Muscle of arm (tissue), 14 donors: ENCODE data around the gene ARHGEF37. TPM values are rescaled to one million over a fixed set of nuclear protein-coding genes. Genes with fewer than 3 reads are reported as not detected.
A peak's percentile ranks its signal among the peaks of the same experiment; 100 is the strongest.
"Not testable (repeated sequence)": the region's sequence is repeated elsewhere in the genome, so short reads cannot be mapped to it uniquely, and the experiment has no call there.

ENCODE experiments used
- DNase-seq: peaks from one replicate; pipeline ENCODE4 v3.0.0-alpha.2; 2013
- long read RNA-seq, 11 donors: transcript quantifications; one replicate each; lab custom pipeline, GENCODE V29; 2026
- polyA plus RNA-seq, 12 donors: library from polyadenylated mRNA; unstranded; fragments of 120-200 nt; gene quantifications; one replicate each; pipeline ENCODE4 v1.2.1, GENCODE V29; 2013; ENCODE audit not compliant: insufficient read length in 12 of 12

Gene ARHGEF37
- 1 to 10 TPM in 10 of 12 donors, not detected in 2; 2.7 to 7.7 (median 4.5) TPM for polyA plus RNA-seq
- long read RNA-seq, donor 1, result 0 reads
- long read RNA-seq, donor 2, result 0 reads
- long read RNA-seq, donor 3, result 0 reads
- long read RNA-seq, donor 4, result 0 reads
- long read RNA-seq, donor 5, result 0 reads
- long read RNA-seq, donor 6, result 0 reads
- long read RNA-seq, donor 7, result 0 reads
- long read RNA-seq, donor 8, result 0 reads
- long read RNA-seq, donor 9, result 0 reads
- long read RNA-seq, donor 10, full-length matches to known transcripts, result 1 of 1 reads
- long read RNA-seq, donor 10, partial matches to known transcripts, result 0 of 1 reads
- long read RNA-seq, donor 10, other reads (novel, unspliced or antisense), result 0 of 1 reads
- long read RNA-seq, donor 11, result 0 reads

- peak; percentile 74 for DNase-seq
Observed at GRCh38 chr5:149581192-149581861, at the start of gene ARHGEF37. Gene ARHGEF37, plus strand, starts transcription at chr5:149581498. Its CDS starts 16,272 bp downstream, at chr5:149597770.

- no peak for DNase-seq
Observed at GRCh38 chr5:149532413-149532812, 48.9 kb upstream of the ARHGEF37 start.

GRCh38 chr5:149535787-149536186 lies 45.5 kb upstream of the ARHGEF37 start:
- not testable (repeated sequence) for DNase-seq

GRCh38 chr5:149537374-149537975 lies 43.8 kb upstream of the ARHGEF37 start:
- no peak for DNase-seq

GRCh38 chr5:149540089-149540488 lies 41.2 kb upstream of the ARHGEF37 start:
- no peak for DNase-seq

GRCh38 chr5:149541893-149542292 lies 39.4 kb upstream of the ARHGEF37 start:
- no peak for DNase-seq

- no peak for DNase-seq
Observed at GRCh38 chr5:149543361-149544027, 37.8 kb upstream of the ARHGEF37 start.

GRCh38 chr5:149544028-149544420 lies 37.3 kb upstream of the ARHGEF37 start:
- DNase-seq, result no peak

GRCh38 chr5:149545327-149545726 lies 36.0 kb upstream of the ARHGEF37 start:
- DNase-seq, result no peak

- no peak for DNase-seq
Observed at GRCh38 chr5:149546974-149547373, 34.3 kb upstream of the ARHGEF37 start.

GRCh38 chr5:149549461-149550267 lies 31.6 kb upstream of the ARHGEF37 start:
- peak; percentile 49 for DNase-seq

- no peak for DNase-seq
Observed at GRCh38 chr5:149550268-149550583, 31.1 kb upstream of the ARHGEF37 start.

- DNase-seq, result no peak
Observed at GRCh38 chr5:149550594-149551226, 30.6 kb upstream of the ARHGEF37 start.

- peak; percentile 100 for DNase-seq
Observed at GRCh38 chr5:149551227-149552037, 29.9 kb upstream of the ARHGEF37 start, which contains the start of gene CSNK1A1. Gene CSNK1A1, minus strand, starts transcription at chr5:149551439. Its CDS starts 475 bp downstream, at chr5:149550964.

- DNase-seq, result no peak
Observed at GRCh38 chr5:149552038-149552494, 29.2 kb upstream of the ARHGEF37 start.

GRCh38 chr5:149552553-149553160 lies 28.6 kb upstream of the ARHGEF37 start:
- no peak for DNase-seq

GRCh38 chr5:149559706-149560105 lies 21.6 kb upstream of the ARHGEF37 start:
- no peak for DNase-seq

- no peak for DNase-seq
Observed at GRCh38 chr5:149561848-149562247, 19.4 kb upstream of the ARHGEF37 start.

- DNase-seq, result no peak
Observed at GRCh38 chr5:149563466-149563865, 17.8 kb upstream of the ARHGEF37 start.
